H1 (cell line): ENCODE measurements around the gene FH. TPM values are rescaled to one million over a fixed set of nuclear protein-coding genes. Genes with fewer than 3 reads are reported as not detected.

ENCODE experiments used
- CHD1 ChIP-seq: IDR thresholded peaks from 2 replicates; pipeline ENCODE4 v1.6.1; 2012; ENCODE audit warnings: low read depth, low read length, improper control_type of control experiment
- CHD7 ChIP-seq: fragments of 300-600 bp; sonication (generic); IDR thresholded peaks from 2 replicates; pipeline ENCODE4 v1.7.1; 2012; ENCODE audit warnings: low read length, moderate library complexity, mild to moderate bottlenecking, inconsistent platforms; ENCODE audit not compliant: insufficient replicate concordance
- CTCF ChIP-seq, 3 experiments: IDR thresholded peaks; 1 replicate in 2 of 3; 2 replicates in 1 of 3; pipeline versions ENCODE4 v1.5.1 to v1.6.1; 2011; ENCODE audit warnings: low read length in 3 of 3, mild to moderate bottlenecking in 3 of 3, inconsistent platforms in 2 of 3, low read depth in 1 of 3, moderate library complexity in 1 of 3; ENCODE audit not compliant: insufficient read depth in 1 of 3; ENCODE audit errors: control extremely low read depth in 1 of 3
- HDAC2 ChIP-seq, 2 experiments: fragments of 300-600 bp in 1 of 2; sonication (generic) in 1 of 2; IDR thresholded peaks; 2 replicates each; pipeline ENCODE4 v1.6.1; 2011 to 2012; ENCODE audit warnings: low read depth in 2 of 2, low read length in 2 of 2, mild to moderate bottlenecking in 2 of 2, moderate library complexity in 2 of 2, borderline replicate concordance in 1 of 2, inconsistent platforms in 1 of 2
- POLR2A ChIP-seq, 2 experiments: IDR thresholded peaks; 1 replicate in 1 of 2; 2 replicates in 1 of 2; pipeline ENCODE4 v1.6.1; 2011; ENCODE audit warnings: low read depth in 2 of 2, low read length in 2 of 2, mild to moderate bottlenecking in 2 of 2; ENCODE audit errors: control extremely low read depth in 1 of 2
- RXRA ChIP-seq: IDR thresholded peaks from 2 replicates; pipeline ENCODE4 v1.6.1; 2011; ENCODE audit warnings: low read depth, mild to moderate bottlenecking, low read length, moderate library complexity; ENCODE audit not compliant: insufficient read depth
- SAP30 ChIP-seq: fragments of 300-600 bp; sonication (generic); IDR thresholded peaks from 2 replicates; pipeline ENCODE4 v1.7.1; 2012; ENCODE audit warnings: low read length, moderate library complexity, mild to moderate bottlenecking, inconsistent platforms; ENCODE audit not compliant: insufficient read depth, insufficient replicate concordance
- SIRT6 ChIP-seq: IDR thresholded peaks from one replicate; pipeline ENCODE4 v1.7.1; 2012; ENCODE audit warnings: low read length, inconsistent platforms
- polyA plus RNA-seq, 7 experiments: library from polyadenylated mRNA; depleted of rRNA in 3 of 7; stranded (reverse) in 5 of 7; unstranded in 2 of 7; fragments of >200 nt in 5 of 7; fragments of 200-250 nt in 2 of 7; gene quantifications; 1 replicate in 5 of 7; 2 replicates in 1 of 7; 4 replicates in 1 of 7; pipeline versions ENCODE4 v1.2.1 to v1.2.3, GENCODE V29; 2011 to 2013; ENCODE audit warnings: missing spikeins in 2 of 7, mixed read lengths in 2 of 7
- total RNA-seq: library from RNA; stranded (reverse); fragmentation: NEBNext Ultra II Directional; extraction: Animal tissue kit (Norgen Biotek cat#: 25700); gene quantifications from 2 replicates; pipeline ENCODE4 v1.2.1, GENCODE V29; 2021

Gene FH
- total and polyA plus RNA-seq, 2 of the 8 experiments (the other 6 are each of a cell fraction or from before 2014, with no cell fraction given), result 45.0 to 81.9 TPM

DNA sequence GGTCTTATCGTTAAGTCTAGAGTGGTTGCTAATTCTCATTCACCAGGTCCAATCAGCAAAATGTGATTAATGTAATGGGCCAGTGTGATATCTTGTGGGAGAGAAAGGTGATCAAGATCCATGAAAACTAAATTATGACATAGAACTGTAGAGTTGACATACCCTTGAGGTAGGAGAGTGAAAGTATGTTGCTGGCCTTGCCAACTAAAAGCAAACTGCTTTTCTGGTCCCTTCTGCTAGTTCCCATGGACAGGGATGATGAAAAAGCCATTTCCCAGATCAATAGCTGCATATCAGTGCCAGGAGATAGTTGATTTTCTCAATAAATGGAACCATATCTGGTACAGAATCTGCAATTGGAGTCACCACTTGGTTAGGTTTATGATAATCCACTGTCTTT is 65.8 kb downstream of the FH start (continued):
- TF ChIP-seq CTCF (IDR thresholded peaks at IDR 0.05; ENCODE audit: control extremely low read depth in 1 of 3, insufficient read depth in 1 of 3, low read depth in 1 of 3, low read length in 3 of 3) (no peak), RXRA (no peak), HDAC2 (IDR thresholded peaks at IDR 0.05; ENCODE audit: borderline replicate concordance in 1 of 2, low read depth in 2 of 2, low read length in 2 of 2) (no peak), SIRT6 (no peak), CHD7 (no peak), CHD1 (no peak), POLR2A (IDR thresholded peaks at IDR 0.05; ENCODE audit: control extremely low read depth in 1 of 2, low read depth in 2 of 2, low read length in 2 of 2) (no peak), SAP30 (no peak)
